SJSA1 (cell line): ENCODE results near the gene CABP7. TPM values are rescaled to one million over a fixed set of nuclear protein-coding genes. Genes with fewer than 3 reads are reported as not detected.

ENCODE experiments used
- DNase-seq, 2 experiments: peaks; one replicate each; pipeline ENCODE4 v3.0.0-alpha.2; 2015 to 2020; ENCODE audit warnings: low spot score in 2 of 2, low read depth in 1 of 2
- H3K27ac ChIP-seq: fragments of 250-450 bp; sonication (Bioruptor Pico); 2 replicates; pipeline ENCODE4 v1.5.1; 2020; ENCODE audit warnings: mild to moderate bottlenecking, moderate library complexity
- H3K27me3 ChIP-seq: fragments of 250-450 bp; sonication (Bioruptor Pico); replicated peaks from 2 replicates; pipeline ENCODE4 v1.5.1; 2020; ENCODE audit warnings: mild to moderate bottlenecking, moderate library complexity
- H3K36me3 ChIP-seq: fragments of 250-450 bp; sonication (Bioruptor Pico); 2 replicates; pipeline ENCODE4 v1.5.1; 2020; ENCODE audit warnings: mild to moderate bottlenecking
- H3K4me1 ChIP-seq: fragments of 250-450 bp; sonication (Bioruptor Pico); replicated peaks from 2 replicates; pipeline ENCODE4 v1.6.1; 2021; ENCODE audit warnings: mild to moderate bottlenecking
- H3K4me3 ChIP-seq: fragments of 250-450 bp; sonication (Bioruptor Pico); 2 replicates; pipeline ENCODE4 v1.5.1; 2020; ENCODE audit warnings: mild to moderate bottlenecking
- H3K9me3 ChIP-seq: fragments of 250-450 bp; sonication (Bioruptor Pico); replicated peaks from 2 replicates; pipeline ENCODE4 v1.5.1; 2020; ENCODE audit warnings: mild to moderate bottlenecking
- total RNA-seq: library from RNA; depleted of rRNA; stranded (reverse); fragments of >200 nt; shearing (Covaris generic); gene quantifications from 2 replicates; pipeline ENCODE4 v1.2.3, GENCODE V29; 2014

Gene CABP7
- total RNA-seq, 1 experiment from 2014 or later: not detected

GRCh38 chr22:29706486-29706885, 13.3 kb upstream of the CABP7 start:
- Histone ChIP-seq H3K9me3 (no peaks in the 10 kb centered on the region), H3K4me1 (peaks cover 7% of the 10 kb centered on the region), H3K27ac (no peak overlapping the region), H3K4me3 (no peak overlapping the region), H3K27me3 (no peaks in the 10 kb centered on the region; the same call in none of the 2 replicates), H3K36me3 (no peaks in the 10 kb centered on the region)
- DNase-seq: no peak

GRCh38 chr22:29707010-29707409, 12.8 kb upstream of the CABP7 start:
- H3K4me3 ChIP-seq: no peak overlapping the region
- no peak for DNase-seq
- no peaks in the 10 kb centered on the region for H3K9me3 ChIP-seq
- H3K36me3 ChIP-seq: no peaks in the 10 kb centered on the region
- peaks cover 7% of the 10 kb centered on the region for H3K4me1 ChIP-seq
- H3K27ac ChIP-seq: no peak overlapping the region
- no peaks in the 10 kb centered on the region; the same call in none of the 2 replicates for H3K27me3 ChIP-seq

GRCh38 chr22:29707471-29707870, 12.3 kb upstream of the CABP7 start:
- no peak for DNase-seq
- no peaks in the 10 kb centered on the region; the same call in none of the 2 replicates for H3K27me3 ChIP-seq
- peaks cover 7% of the 10 kb centered on the region for H3K4me1 ChIP-seq
- H3K9me3 ChIP-seq: no peaks in the 10 kb centered on the region
- no peak overlapping the region for H3K27ac ChIP-seq
- no peaks in the 10 kb centered on the region for H3K36me3 ChIP-seq
- H3K4me3 ChIP-seq: no peak overlapping the region

- Histone ChIP-seq H3K4me3 (no peak overlapping the region), H3K36me3 (no peaks in the 10 kb centered on the region), H3K4me1 (no peaks in the 10 kb centered on the region), H3K9me3 (no peaks in the 10 kb centered on the region), H3K27ac (no peak overlapping the region), H3K27me3 (no peaks in the 10 kb centered on the region; the same call in none of the 2 replicates)
- DNase-seq: no peak
Observed at GRCh38 chr22:29710193-29710592, 9.6 kb upstream of the CABP7 start.

GRCh38 chr22:29710922-29711593, 8.7 kb upstream of the CABP7 start:
- DNase-seq: no peak

GRCh38 chr22:29712119-29712518, 7.7 kb upstream of the CABP7 start:
- Histone ChIP-seq H3K9me3 (no peaks in the 10 kb centered on the region), H3K4me3 (no peak overlapping the region), H3K27me3 (peaks cover 6% of the 10 kb centered on the region), H3K4me1 (no peaks in the 10 kb centered on the region), H3K36me3 (no peaks in the 10 kb centered on the region), H3K27ac (no peak overlapping the region)
- no peak for DNase-seq

More at GRCh38 chr22:29710922-29711593, 8.7 kb upstream of the CABP7 start:
- H3K9me3 ChIP-seq: no peaks in the 10 kb centered on the region
- H3K27ac ChIP-seq: no peak overlapping the region
- H3K27me3 ChIP-seq: no peaks in the 10 kb centered on the region; the same call in none of the 2 replicates
- no peaks in the 10 kb centered on the region for H3K36me3 ChIP-seq
- no peaks in the 10 kb centered on the region for H3K4me1 ChIP-seq
- no peak overlapping the region for H3K4me3 ChIP-seq

- Histone ChIP-seq H3K27ac (no peak overlapping the region), H3K27me3 (peaks cover 8% of the 10 kb centered on the region), H3K4me1 (no peaks in the 10 kb centered on the region), H3K4me3 (no peak overlapping the region), H3K36me3 (no peaks in the 10 kb centered on the region), H3K9me3 (no peaks in the 10 kb centered on the region)
- no peak for DNase-seq
Observed at GRCh38 chr22:29713156-29713727, 6.6 kb upstream of the CABP7 start.

- Histone ChIP-seq H3K4me3 (no peak overlapping the region), H3K27me3 (peaks cover 22% of the 10 kb centered on the region), H3K4me1 (no peaks in the 10 kb centered on the region), H3K27ac (no peak overlapping the region), H3K9me3 (no peaks in the 10 kb centered on the region), H3K36me3 (no peaks in the 10 kb centered on the region)
- DNase-seq: no peak
Observed at GRCh38 chr22:29715240-29715639, 4.6 kb upstream of the CABP7 start.

GRCh38 chr22:29715705-29716104, 4.1 kb upstream of the CABP7 start:
- Histone ChIP-seq H3K9me3 (no peaks in the 10 kb centered on the region), H3K36me3 (no peaks in the 10 kb centered on the region), H3K27me3 (peaks cover 24% of the 10 kb centered on the region), H3K4me1 (no peaks in the 10 kb centered on the region; the same call in 1 of the 2 replicates), H3K27ac (no peak overlapping the region), H3K4me3 (no peak overlapping the region)
- DNase-seq: no peak

- peaks cover 34% of the 10 kb centered on the region for H3K27me3 ChIP-seq
- no peaks in the 10 kb centered on the region for H3K36me3 ChIP-seq
- no peaks in the 10 kb centered on the region for H3K9me3 ChIP-seq
- H3K4me3 ChIP-seq: no peak overlapping the region
- DNase-seq: peak; percentile 56 to 69
- H3K4me1 ChIP-seq: peaks cover 4% of the 10 kb centered on the region
- H3K27ac ChIP-seq: no peak overlapping the region
Observed at GRCh38 chr22:29716814-29717545, 2.8 kb upstream of the CABP7 start.

- no peak overlapping the region for H3K4me3 ChIP-seq
- peaks cover 12% of the 10 kb centered on the region for H3K4me1 ChIP-seq
- peaks cover 38% of the 10 kb centered on the region for H3K27me3 ChIP-seq
- H3K9me3 ChIP-seq: no peaks in the 10 kb centered on the region
- no peak overlapping the region for H3K27ac ChIP-seq
- no peak for DNase-seq
- H3K36me3 ChIP-seq: no peaks in the 10 kb centered on the region
Observed at GRCh38 chr22:29717789-29718188, 2.0 kb upstream of the CABP7 start.

- Histone ChIP-seq H3K4me1 (peaks cover 13% of the 10 kb centered on the region), H3K27ac (no peak overlapping the region)
Observed at GRCh38 chr22:29718949-29719898, 579 bp upstream of the CABP7 start.

GRCh38 chr22:29720811-29721323, 1.1 kb downstream of the CABP7 start:
- H3K27ac ChIP-seq: no peak overlapping the region

More at GRCh38 chr22:29718949-29719898, 579 bp upstream of the CABP7 start:
- Histone ChIP-seq H3K9me3 (no peaks in the 10 kb centered on the region), H3K27me3 (peaks cover 38% of the 10 kb centered on the region), H3K36me3 (no peaks in the 10 kb centered on the region), H3K4me3 (no peak overlapping the region)
- DNase-seq: no peak

More at GRCh38 chr22:29720811-29721323, 1.1 kb downstream of the CABP7 start:
- H3K9me3 ChIP-seq: no peaks in the 10 kb centered on the region
- H3K4me1 ChIP-seq: peaks cover 13% of the 10 kb centered on the region
- H3K36me3 ChIP-seq: no peaks in the 10 kb centered on the region
- H3K4me3 ChIP-seq: no peak overlapping the region
- no peak for DNase-seq
- H3K27me3 ChIP-seq: peaks cover 38% of the 10 kb centered on the region
